HG03095 (cell line): ENCODE results near the gene CIB1.
"Not testable (repeated sequence)": the region's sequence is repeated elsewhere in the genome, so short reads cannot be mapped to it uniquely, and the experiment has no call there.

Experiments used
- ATAC-seq: cut with Tn5 transposase; IDR thresholded peaks from one replicate; pipeline ENCODE4 v1.9.1; 2021; ENCODE audit warnings: moderate library complexity; ENCODE audit not compliant: unreplicated experiment

Gene CIB1

DNA sequence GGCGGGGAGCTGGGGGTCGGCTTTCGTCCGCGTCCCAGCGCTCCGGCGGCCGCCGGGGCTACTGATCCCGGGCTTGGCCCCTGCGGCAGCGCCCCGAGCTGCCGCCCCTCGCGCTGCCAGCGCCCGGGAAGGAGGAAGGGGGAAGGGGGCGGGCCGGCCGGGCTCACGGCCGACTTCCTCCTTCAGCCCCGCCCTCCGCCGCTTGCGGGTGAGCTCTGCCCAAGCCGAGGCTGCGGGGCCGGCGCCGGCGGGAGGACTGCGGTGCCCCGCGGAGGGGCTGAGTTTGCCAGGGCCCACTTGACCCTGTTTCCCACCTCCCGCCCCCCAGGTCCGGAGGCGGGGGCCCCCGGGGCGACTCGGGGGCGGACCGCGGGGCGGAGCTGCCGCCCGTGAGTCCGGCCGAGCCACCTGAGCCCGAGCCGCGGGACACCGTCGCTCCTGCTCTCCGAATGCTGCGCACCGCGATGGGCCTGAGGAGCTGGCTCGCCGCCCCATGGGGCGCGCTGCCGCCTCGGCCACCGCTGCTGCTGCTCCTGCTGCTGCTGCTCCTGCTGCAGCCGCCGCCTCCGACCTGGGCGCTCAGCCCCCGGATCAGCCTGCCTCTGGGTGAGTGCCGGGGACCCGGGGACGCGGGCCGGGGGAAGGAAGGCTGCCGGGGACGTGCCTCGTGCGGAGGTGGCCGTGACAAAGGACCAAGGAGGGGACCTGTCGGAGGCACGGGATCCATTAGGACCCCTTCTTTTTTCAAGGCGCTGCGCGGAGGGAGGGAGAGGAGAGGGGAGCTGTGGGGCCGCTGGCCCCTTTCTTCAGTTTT is 32.4 kb downstream of the CIB1 start, which contains the start of gene SEMA4B:
Gene SEMA4B (plus strand): TSS at position 201 of the 814 bp plus-strand sequence. CDS start 249 bp downstream, at position 450.
- ATAC-seq = peak; percentile 86

- peak; percentile 10 for ATAC-seq
Observed at GRCh38 chr15:90200534-90201129, 33.1 kb downstream of the CIB1 start.

- ATAC-seq = no peak
Observed at GRCh38 chr15:90194655-90195054, 39.1 kb downstream of the CIB1 start.

GRCh38 chr15:90192961-90193786 is 40.6 kb downstream of the CIB1 start:
- no peak for ATAC-seq

- ATAC-seq = peak; percentile 47
Observed at GRCh38 chr15:90191794-90192509, 41.8 kb downstream of the CIB1 start.

DNA sequence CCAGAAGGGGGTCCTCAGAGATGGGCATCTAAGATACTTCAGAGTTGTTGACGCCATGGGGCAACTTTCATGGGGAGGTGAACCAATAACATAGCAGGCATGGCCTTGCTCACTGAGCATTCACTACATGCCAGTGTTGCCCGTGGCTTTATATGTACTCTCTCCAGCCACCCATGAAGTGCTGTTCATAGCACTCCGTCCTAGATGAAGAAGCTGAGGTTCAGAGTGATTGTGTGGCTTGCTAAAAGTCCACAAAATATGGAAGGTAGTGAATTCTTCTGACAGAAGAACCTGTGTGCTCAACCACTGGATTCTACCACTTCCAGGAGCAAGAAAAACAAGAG is 42.4 kb downstream of the CIB1 start:
- ATAC-seq = peak; percentile 17

DNA sequence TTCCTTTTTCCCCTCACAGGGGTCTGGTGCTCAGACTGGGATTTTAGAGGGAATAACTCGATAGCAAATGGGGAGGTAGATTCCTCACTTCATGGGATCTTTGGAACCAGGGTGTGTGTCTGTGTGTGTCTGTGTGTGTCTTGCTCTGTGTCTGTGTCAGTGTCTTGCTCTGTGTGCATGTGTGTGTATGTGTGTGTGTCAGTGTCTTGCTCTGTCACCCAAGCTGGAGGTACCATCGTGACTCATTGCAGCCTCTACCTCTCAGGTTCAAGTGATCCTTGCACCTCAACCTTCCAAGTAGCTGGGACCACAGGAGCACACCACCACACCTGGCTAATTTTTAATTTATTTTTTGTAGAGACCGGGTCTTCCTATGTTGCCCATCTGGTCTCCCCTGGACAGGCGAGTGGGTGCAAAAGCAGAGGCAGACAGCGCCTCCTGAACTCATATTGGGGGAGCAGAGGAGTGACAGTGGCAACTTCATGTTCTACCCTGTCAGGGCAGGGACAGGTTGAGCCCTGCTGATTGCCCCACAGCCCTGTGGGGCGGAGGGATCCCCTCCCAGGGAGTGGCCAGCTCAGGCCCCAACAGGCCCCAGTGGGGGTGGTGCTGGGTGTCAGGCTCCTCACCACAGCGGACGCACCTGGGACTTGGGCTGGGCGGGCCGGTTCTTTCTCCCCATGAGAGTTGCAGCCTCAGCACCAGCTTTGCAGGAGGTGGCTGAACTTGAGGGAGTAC is 43.0 kb downstream of the CIB1 start:
- peak; percentile 56 for ATAC-seq

DNA sequence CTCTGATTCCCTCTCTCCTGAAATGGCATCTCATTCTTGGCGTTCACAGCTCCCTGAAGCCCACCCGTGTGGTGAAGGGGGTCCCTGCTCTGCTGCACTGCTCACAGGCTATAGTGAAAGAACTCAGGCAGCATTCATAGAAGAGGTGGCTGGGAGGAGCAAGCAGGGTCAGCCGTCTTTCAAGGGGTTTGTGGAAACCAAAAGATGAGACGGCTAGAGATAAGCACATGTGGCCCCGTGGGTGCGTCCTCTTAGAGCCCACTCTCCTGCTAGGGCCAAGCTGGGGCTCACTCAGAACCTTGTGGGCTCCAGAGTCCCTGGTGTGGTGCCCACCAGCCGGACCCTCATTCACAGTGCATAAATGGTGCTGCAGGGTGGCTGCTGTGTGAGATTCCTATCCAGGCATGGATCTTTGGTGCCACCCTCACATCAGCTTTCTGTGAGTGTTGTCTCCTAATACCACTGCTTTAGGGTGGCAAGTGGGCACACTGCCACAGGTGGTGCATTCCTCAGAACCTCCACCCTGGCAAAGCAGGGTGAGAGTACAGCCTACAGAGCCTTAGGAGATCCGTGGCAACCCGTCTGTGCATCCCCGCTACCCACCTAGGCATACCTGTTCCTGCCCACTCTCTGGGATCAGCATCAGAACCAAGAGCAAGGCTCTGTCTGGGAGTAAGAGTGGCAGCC is 43.8 kb downstream of the CIB1 start:
- ATAC-seq = no peak

GRCh38 chr15:90188914-90189748 is 44.6 kb downstream of the CIB1 start:
- ATAC-seq = no peak

- not testable (repeated sequence) for ATAC-seq
Observed at GRCh38 chr15:90188065-90188464, 45.7 kb downstream of the CIB1 start.

GRCh38 chr15:90187257-90187868 is 46.4 kb downstream of the CIB1 start:
- ATAC-seq = no peak

DNA sequence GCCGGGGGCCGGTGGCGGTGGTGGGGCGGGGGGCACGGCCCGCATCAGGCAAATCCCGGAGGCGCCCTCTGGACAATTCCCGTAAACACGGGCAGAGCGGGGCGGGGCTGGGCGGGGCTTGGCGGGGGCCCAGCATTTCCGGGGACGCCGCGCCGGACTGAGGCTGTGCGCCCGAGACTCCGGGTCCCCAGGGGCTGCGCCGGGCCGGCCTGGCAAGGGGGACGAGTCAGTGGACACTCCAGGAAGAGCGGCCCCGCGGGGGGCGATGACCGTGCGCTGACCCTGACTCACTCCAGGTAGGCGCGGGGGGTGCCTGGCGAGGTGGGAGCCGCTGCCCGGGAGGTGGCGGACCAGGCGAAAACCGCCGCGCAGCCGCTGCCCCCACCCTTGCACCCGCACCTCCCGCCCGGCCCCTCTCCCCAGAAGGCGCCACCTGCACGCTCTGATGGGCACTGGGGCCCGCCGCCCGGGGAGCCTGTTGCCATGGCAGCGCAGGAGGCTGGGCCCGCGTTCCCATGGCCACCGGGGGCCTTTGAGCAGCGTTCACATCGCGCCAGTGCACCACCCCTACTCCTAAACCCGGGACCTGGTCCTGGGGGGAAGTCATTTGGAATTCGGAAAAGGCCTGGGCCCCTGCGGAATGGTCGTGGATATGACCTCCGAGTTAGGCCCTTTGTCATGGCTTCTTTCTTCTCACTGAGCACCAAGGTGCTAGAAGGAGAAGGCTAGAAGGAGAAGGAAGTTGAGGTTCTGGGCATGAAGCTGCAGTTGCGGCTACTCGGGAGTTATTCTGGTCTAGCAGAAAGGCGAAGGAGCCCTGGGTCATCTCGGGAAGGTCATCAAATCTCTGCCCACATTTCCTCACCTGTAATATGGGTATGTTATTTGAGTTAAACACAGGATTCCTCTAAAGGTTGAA is 48.7 kb downstream of the CIB1 start:
- peak; percentile 50 for ATAC-seq

GRCh38 chr15:90184119-90184785 is 49.5 kb downstream of the CIB1 start:
- peak; percentile 59 for ATAC-seq

GRCh38 chr15:90181776-90182175 is 52.0 kb downstream of the CIB1 start:
- ATAC-seq = no peak
